HG02973 (cell line): ENCODE results near the gene PTPRD.

ENCODE experiments used
- ATAC-seq: cut with Tn5 transposase; IDR thresholded peaks from one replicate; pipeline ENCODE4 v1.9.1; 2021; ENCODE audit warnings: moderate library complexity; ENCODE audit not compliant: unreplicated experiment

The PTPRD gene

DNA sequence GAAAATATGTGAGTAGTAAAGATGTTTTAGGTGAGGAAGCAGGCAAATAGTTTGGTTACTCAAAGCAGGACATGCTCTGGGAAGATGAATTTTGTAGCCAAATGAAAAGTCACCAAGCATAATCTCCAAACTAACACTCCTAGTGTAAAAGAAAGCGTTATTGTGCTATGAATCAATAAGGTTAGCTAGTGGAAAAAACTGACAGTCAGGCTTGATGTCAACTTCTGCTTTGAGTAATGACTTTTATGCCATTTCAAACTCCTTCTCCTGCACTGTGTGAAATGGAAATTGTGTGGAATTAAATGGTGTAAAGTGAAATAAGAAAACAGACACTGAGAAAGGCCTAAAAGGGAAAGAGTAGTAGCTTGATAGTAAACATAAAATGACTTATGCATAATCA lies 2176.0 kb downstream of the PTPRD start:
- no peak for ATAC-seq

DNA sequence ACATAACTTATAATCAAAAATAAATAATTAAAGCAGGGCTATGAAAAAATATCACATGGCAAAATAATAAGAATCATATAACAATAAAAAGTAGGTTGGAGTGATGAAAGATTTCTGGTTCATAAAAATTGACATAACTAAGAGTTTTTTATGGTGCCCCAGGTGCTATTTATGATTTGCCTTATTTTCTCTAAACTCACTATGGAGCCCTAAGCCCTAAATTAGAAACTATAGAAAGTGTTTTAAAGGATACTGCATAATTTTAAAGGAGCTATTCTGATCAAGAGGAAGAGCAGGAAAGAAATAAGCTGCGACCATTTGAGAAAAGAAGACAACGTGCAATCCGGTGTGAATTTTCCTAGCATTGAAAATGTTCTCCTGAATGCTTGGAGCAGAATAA lies 2178.2 kb downstream of the PTPRD start:
- no peak for ATAC-seq

DNA sequence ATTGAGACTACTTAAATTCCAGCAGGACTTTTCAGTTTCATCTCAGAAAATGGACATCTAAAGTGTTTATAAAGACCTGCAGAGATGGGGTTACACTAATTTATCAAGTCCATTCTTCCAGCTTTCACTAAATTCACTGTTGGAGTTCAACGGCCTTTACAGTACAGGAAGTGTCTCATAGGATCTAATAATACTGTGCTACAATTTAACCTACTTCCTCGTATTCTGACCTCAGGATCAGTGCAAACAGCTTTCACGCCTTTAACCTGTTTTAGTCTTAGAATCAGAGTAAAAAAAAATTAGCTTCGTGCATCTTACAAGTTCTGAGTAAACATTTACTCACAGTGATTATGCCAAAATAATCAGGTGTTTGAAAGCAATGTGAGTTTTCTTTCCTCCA lies 2180.6 kb downstream of the PTPRD start:
- no peak for ATAC-seq

DNA sequence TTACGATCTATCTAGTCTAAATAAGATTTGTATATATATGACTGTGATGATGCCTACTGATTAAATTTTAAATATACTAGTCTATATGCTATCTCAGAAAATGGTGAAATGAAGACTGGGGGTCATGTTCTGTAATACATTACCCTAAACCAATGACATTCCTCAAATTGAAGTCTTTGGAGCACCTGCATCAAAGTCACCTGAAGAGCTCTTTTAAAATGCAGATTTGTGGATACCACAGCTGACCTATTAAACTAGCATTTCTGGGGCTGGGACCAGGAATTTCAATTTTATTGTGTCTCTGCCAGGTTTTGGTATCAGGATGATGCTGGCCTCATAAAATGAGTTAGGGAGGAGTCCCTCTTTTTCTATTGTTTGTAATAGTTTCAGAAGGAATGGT lies 2181.3 kb downstream of the PTPRD start:
- ATAC-seq = no peak

DNA sequence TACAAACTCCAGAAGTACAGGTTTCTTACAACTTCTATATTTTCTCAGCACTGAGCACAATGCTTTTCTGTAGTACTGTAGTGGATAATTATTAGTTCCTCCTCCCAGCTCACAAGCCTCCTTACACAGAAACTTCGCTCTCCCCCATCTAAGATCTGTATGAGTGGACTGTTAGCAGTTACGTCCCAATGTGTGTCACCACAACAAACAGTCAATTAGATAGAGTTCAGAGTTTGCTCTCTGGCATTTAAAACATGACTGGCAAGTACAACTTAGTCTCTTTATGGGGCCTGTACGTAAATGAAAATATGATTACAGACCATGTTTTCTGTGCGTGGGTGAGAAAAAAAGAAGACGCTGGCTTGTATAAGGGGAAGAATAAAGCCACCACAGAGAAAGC lies 2181.9 kb downstream of the PTPRD start:
- no peak for ATAC-seq

DNA sequence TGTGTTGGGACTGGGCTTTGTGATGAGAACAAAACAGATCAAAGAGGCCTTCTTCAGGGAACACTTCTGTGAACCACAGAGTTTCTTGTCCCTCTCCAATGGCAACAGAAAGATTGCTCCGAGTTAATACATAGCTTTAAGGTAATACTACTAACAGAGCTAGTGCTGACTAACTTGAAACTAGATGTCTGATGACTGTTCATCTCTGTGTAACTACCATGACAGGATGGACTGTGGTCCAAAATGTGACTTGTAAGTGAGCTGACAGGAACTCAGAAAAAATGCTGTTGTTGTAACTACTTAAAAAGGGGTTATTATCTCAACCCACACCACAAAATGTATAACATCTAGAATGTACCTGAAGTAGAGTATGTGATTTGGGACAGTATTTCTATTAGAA lies 2183.0 kb downstream of the PTPRD start:
- no peak for ATAC-seq

DNA sequence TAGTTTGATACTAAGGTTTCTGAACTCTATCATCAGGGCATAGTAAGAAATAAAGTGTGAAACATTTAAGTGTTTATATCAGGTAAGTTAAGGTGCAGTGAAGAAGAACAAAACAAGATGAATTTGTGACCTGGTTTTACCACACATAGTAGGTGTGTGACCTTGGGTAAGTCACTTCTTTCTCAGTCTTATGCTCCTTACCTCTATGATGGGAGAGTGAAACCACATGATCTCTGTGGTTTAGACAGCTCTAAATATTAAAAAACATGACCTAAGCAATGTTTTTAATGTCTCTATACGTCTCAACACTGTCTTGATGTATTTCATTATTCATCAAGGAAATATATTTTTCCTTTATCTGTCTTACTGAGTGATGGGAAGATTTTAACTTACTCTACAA lies 2183.6 kb downstream of the PTPRD start:
- no peak for ATAC-seq

DNA sequence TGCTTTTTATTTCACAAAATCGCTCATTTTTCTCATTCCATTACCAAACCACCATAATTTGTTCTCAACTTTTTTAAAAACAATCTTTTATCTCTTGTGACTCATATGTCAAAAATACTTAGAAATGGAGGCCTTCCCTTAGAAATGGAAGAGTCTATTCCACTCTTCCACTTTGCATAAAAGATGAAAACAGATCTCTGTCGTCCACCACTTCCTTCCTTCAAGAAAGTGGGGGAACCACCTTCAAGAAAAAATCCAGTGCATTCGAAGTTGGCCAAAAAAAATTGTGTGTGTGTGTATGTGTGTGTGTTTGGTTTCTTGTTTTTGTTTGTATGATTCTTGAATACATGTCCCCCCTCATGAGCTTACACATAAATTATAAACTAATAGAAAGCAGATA lies 2184.4 kb downstream of the PTPRD start:
- ATAC-seq = no peak

DNA sequence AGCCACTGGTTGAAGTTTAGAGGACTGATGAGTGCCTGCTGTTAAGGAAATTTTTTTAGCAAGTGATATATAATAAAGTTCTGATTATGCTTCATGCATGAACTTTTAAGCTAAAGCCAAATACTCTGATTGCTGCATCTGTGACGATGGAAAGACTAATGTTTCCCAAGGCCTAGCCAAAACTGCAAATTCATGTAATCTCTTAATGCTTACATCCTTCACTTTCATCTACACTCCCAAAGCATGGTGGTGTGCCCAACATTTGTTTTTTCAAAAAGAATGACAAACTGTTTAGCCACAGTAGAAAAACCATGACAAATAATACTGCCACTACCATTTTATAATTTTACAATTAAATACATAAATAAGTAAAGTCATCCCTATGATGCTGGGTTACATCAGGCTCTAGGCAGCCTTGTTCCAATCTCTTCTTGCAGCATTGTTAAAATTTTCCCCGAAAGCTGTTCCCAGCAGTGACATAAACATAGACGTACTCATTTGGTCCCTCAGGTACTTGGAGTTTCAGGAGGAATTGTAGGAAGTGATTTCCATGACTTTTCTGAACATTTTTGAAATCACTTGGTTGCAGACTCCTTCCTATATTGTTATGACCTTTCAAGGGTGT lies 2187.9 kb downstream of the PTPRD start:
- no peak for ATAC-seq

DNA sequence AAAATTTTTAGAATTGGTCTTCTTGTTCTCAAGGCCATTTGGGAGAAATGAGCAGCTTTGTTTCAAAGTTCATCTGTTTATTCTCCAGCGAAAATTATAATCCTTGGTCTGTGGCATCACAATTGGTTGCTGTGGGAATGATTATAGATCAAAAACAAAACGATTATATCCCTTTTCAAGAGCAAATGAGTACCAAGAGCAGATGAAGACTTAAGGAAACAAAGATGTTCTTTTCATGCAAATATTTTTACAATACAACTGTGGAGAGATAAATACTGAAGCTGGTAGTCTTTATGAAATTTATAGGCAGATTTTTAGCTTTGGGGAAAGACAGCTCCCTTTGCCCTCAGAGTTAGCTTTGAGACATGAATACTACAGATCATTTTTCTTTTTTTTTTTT lies 2192.4 kb downstream of the PTPRD start:
- ATAC-seq = no peak

DNA sequence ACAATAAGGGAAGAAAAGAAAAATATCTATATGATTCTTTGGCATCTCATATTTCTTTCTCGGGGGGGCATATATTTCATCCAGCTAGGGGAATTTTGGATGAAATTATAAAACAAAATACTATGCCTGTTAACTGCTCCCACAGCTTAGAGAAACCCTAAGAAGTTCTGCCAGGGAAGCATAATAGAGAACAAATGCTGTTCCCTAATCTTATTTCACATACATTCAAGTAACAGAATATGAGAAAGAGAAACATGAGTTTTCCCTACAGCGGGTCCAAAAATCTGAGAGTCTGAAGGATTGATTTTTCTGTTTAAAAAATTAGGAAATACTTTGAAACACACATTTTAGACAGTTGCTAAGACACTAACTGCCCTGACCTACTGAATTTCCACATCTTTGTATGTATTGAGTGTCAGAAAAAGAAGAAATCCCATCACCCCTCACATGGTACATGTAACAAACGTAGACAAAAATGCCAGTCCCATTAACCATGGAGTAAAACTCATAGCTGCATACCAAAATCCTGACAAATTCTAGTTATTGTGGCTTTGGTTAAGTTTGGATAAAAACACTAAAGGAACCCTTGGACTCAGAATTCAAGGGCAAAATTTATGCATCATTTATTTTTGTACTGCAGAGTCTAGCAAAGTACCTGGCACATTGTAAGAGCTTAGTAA lies 2193.1 kb downstream of the PTPRD start:
- no peak for ATAC-seq

DNA sequence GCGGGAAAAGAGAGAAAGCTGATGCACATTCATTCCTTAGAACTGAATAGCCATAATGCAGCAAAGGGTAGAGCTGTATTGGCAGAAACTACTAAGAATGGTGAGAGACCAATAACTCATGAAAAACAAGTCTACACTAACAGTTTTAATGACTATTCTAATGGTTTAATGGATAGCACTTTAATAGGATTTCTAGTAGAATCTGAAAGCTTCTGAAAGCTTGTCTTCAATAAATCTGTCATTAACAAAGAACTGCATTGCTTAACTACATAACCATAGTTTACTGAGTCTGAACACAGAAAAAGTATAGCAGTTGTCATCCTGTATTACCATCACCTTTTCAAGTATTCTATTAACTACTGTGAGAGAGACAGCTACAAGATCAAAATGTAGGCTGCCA lies 2195.5 kb downstream of the PTPRD start:
- no peak for ATAC-seq

DNA sequence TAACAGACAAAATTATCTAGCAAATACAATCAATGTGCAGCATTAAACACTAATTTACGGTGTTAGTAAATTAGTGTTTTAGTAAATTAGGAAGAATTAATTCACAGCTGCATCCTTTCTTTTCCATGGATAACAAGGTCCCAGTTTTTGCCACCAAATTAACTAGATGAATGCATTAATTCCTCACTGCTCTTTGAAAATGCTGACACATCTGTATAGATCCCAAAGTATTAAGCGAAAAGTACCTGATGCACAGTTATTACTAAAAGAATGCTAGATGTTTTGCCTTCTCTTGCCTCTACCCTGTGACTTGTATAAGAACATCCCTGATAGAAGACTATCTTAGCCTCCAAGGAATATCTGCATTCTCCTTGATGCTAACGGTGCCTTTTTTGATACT lies 2200.5 kb downstream of the PTPRD start:
- no peak for ATAC-seq

DNA sequence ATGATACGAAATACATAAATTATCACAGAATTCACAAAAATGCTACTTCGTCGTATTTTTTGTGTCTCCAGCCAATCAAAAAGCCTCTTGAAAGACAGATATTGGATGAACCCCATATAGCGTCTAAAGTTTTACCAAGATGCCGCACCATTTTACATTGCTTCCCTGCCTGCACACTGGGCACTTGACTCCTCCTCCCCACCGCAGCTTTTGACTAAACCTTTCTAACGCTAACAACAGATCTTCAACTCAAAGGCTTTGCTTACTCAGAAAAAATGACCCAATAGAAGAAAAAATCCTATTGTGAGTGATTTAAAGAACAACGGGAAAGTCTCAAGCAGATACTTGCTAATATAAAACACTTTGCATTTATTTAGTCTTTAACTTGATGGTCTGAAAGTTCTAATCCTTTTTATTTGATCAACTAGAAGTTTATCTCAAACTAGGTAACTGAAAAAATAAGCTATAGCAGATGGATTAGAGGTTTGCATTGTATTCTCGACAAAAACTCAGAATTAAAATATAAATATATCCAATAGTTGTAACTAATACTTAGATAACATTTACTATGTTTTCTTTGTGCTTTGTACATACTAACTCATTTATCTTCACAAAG lies 2204.1 kb downstream of the PTPRD start:
- ATAC-seq = no peak

DNA sequence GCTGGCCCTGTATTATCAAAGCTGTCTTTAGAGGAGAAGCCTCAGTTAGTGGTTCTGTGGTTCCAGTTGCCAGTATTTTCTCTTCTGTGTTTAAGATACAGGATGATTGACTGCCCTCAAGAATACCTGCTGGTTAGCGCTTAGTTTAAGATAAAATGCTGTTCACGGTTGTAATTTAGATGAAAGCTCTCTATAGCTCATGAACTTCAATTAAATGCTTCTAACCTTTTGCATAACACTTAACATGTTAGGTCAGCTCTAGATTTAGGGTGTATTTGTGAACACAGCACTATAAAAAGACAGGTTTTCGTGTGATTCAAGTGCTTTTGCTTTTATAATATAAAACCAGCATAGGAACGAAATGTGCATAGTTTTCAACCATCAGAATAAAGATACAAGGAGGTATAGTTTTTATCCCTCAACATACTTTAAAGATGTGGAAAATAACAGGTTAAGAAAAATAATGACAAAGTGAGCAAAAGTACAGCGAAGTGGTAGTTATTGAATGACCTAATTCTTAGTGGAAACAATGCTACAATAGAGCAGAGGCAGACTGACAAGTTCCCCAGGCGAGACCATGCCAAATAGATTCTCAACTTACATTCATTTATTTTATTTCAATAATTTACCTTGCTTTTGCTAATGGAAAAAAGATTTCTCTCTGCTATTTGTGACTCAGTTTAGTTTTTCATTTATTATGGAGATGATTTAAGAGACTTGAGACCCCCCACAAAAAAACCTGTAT lies 2210.7 kb downstream of the PTPRD start:
- ATAC-seq = no peak

DNA sequence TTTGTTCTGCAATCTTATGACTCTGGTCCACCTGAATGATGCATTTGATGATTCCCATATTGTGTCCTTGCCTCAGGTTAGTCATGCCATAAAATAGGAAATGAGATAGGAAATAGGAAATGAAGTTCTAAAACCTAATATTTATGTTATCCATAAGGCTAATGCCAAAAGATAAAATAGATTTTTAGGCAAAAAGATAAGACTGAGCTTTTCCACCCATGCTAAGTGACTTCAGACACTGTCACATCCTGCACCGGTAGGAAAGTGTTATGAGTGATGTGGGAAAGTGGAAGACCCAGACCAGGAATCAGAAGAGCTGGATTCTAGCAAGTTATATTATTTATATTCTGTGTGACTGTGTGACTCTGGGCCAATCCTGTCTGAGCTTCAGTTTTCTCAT lies 2212.4 kb downstream of the PTPRD start:
- no peak for ATAC-seq

DNA sequence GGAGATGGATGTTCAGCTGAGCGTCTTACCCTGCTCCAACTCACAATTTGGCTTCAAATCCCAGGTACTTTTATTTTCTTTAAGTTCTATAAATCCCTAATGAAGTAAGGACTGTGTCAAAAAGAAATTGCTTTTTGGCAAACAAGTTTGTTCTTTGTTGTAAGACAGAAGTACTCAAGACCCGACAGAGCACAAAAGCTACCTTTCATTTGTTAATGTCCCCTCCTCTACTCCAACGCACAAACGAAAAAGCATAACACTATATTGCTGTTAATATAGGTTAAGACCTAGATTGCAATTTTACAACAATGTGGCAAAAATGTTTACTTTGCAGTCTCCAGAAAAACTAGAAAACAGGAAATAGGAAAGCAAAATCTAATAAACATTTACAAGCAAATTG lies 2217.8 kb downstream of the PTPRD start:
- no peak for ATAC-seq

DNA sequence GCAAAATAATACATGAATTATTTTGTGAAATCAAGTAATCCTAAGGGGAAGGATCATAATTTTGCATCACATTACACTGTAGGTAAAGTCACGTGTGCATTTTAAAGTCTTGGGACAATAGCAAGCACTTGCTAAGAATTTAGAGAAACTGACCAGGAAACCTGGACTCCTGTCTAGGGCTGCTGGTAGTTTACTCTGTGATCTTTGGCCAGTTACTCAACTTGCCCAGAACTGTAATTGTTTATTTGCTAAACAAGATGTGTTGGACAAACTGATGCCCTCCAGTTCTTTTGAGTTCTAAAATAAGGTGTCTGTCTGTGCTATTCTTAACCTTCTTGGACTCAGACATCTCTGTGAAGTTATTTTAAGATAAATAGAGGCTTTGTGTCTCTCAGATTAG lies 2218.5 kb downstream of the PTPRD start:
- ATAC-seq = no peak

DNA sequence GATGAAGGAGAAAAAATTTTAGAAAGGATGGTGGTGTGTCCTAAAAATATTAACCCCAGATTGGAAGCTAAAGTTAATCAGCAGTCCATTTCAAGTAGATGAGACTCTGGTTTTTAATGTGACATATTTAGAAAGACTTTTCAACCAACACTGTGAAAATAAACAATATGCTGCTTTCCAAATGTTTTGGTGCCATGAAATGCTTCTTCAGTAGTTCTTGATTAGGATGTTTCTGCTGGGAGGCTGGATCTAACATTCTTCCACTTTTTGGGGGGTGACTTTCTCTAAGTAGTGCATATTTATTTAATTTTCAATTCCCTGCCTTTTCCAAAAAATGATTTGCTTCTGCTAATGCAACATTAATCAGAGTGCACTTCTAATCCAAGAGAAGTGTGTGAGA lies 2219.9 kb downstream of the PTPRD start:
- ATAC-seq = no peak

DNA sequence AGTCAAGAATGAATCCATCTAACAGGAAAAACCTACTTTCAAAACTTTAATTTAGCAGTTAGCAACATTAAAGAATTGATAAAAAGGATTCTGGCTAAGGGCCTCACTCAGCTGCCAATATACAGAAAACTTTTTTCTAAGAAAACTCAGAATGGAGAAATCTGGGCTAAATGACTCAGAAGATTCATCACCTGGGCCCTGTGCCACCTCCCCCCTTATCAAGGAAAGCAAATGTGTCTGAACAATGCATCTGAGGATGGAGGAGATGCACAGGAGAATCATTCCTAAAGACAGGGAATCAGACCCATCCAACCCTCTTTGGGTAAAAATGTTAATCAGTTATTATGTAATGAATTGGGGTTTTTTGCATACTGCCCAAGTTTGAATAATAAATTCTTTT lies 2221.2 kb downstream of the PTPRD start:
- no peak for ATAC-seq

DNA sequence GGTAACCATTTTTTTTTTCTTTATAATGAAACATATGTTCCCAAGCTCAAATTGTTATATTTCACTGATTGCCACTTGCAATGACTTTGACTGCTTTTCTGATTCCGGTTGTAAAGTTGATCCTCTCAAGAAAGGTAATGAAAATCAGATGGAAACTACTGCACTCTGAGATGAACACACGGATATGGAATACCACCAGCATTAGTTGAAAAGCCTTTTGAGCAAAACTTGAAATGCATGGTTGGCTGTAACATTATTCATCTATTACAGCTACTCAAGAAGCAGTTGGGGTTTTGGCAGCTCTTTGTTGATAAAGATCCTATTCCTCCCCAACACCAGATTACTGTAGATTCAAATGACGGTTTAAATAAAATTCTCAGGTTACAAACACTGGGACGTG lies 2221.7 kb downstream of the PTPRD start:
- ATAC-seq = no peak

DNA sequence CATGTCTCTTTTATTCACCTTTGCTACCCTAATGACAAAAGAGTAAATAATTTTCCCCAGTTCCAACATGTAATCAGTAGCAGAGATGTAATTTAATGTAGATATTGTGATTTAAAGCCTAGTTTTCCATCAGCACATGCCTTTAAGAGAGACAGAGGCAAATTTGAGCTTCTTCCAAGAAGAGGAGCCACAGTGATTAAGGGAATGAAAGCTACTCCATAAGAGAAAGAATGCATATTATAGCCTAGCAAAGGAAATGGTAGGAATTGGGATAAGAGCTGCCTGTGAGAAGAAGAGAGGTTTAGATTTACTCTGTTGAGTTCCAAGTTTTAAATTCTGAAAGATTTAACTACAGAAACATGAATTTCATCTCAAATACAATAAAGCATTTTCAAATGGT lies 2222.2 kb downstream of the PTPRD start:
- no peak for ATAC-seq
